ENCODE results near the gene GNGT2.

Gene GNGT2

GRCh38 chr17:49229076-49229804, 18.9 kb upstream of the GNGT2 start:
- DNase-seq, result no peak

DNA sequence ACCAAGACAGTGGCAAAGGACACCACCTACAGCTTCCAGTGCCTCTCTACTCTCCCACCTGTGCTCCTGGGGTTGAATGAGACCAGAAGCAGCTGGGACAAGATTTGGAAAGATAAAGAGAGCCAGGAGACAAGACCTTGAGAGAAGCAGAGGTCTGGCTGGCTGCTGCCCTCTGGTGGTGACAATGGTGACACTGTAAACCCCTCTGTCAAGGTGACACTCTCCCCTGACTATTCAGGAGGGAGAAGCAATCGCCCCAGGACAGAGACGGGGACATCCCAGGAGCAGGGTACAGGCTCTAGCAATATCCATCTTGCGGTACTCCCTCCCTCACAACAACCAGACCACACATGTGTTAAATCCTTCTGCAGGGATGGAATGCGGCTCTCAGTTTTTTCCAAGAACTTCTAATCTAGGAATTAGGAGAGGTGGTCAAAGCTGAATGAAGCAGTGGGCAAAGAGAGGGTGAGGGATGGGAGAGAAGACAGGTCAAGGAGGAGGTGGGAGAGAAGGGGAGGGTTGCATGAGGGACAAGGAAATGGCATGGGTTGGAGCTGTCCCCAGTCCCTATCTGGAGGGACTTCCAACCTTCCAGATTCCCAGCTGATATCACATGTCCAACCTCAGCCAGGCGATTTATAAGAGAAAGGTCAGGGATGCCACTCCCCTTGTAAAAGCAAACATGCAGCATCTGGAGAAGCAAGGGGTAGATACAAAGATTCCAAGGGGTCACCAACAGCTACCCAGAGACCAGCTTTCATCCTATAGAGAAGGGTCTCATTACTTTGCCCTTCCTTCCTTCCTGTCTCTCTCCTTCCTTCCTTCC, 17.3 kb upstream of the GNGT2 start:
- DNase-seq, result peak; percentile 48

DNA sequence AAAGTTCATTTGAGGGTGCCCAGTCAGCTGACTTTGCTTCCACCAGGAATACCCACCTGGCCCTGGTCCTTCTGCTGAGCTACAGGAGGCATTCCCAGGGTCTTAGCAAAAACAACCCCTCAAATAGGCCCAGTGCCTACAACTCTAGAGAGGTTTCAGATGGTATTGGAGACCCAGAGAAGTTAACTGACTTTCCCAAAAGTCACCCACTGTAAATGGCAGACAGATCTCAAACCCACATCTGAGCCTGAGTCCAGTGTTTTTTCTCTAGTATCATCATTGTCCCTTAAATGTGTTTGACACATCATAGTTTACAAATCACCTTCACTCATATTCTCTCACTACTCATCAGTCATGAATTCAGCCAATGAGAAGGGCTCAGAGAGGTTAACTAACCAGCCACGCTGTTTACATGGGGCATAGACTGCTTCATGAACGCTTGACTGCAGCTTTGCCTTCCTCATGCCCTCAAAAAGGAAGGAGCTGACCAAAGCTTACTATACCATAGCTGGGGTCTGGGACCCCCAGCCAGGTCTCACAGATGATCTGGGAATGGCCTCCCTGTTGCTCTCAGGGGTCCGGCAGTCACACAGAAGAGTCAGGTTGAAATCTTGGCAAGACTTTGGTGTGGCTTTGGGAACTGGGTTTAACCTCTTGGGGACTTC, 16.5 kb upstream of the GNGT2 start:
- no peak for DNase-seq

DNA sequence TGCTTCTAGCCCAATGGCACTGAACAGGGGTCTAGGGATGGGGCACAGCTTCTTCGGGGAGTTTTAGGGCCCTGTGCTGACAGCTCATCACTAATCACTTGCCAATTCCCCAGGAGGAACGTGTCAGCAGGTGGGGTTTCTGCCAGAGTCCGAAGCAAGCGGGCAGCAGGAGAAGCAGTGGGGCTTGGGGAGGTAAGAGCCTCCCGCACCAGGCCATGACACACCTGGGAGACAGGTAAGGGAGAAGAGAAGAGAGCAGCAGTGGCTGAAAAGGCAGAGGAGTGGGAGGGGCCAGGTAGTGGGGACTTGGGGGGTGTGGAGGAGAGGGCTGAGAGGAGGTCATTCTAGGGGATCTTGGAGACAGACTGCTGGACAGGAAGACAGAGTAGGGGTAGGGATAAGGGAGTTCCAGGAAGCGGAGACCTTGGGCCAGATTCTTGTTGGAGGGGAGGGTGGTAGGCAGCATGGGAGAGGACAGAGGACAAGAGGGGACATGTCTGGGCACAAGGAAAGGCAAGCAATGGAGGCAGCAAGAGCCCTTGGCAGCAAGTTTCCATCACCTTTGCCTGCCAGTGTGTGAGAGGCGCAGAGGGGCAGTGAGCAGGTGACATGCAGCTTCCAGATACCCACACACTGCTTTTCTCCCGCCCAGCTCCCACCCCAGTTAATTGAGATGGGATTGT, 15.3 kb upstream of the GNGT2 start:
- no peak for DNase-seq

DNA sequence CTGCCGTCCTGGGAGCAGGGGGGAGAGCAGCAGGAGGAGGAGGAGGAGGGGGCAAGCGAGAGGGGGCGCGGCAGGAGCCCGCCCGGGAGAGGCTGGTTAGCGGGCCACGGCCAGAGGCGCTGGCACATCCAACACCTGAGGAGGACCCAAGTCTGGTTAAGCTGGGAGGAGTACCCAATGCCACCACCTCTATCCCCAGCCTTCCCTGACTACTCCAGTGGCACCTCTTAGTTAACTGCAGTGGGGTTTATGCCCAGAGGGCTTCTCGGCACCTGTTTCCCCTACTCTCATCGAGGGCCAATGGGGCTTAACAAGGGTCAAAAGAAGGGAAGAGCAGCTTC, 14.6 kb upstream of the GNGT2 start:
- DNase-seq, result no peak

DNA sequence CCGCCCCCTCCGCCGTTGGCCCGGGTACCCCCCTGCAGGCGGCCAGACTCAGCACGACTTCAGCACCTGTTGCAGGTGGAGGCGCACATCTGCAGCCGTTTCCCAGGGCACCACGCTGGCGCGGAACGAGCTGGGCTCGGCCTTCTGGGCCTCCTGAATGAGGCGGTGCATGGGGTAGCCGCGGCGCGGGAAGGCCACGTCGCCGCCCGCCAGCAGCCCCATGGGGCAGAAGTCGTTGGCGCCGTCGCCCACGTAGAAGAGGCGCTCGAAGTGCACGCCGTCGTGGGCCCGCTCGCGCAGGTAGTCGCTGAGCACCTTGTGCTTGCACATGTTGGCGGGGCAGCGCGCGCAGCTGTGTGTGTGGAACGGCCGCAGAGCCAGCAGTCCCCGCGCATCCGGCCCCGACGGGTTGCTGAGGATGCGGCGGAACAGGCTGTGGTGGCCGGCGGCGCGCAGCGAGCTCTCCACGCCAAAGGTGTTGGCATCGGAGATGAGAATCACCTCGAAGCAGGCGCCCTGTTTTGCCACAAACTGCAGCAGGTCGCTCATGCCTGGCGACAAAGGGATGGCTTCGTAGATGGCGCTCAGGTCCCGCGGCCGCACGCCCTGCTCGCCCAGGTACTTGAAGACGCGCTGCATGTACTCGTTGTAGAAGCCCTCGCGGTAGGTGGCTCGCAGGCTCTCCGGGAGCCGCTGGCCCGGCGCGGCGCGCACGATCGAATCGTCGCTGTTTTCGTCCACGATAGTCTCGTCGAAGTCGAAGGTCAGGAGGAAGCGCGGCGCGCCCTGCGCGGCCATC, 14.0 kb upstream of the GNGT2 start:
- DNase-seq, result peak; percentile 48

DNA sequence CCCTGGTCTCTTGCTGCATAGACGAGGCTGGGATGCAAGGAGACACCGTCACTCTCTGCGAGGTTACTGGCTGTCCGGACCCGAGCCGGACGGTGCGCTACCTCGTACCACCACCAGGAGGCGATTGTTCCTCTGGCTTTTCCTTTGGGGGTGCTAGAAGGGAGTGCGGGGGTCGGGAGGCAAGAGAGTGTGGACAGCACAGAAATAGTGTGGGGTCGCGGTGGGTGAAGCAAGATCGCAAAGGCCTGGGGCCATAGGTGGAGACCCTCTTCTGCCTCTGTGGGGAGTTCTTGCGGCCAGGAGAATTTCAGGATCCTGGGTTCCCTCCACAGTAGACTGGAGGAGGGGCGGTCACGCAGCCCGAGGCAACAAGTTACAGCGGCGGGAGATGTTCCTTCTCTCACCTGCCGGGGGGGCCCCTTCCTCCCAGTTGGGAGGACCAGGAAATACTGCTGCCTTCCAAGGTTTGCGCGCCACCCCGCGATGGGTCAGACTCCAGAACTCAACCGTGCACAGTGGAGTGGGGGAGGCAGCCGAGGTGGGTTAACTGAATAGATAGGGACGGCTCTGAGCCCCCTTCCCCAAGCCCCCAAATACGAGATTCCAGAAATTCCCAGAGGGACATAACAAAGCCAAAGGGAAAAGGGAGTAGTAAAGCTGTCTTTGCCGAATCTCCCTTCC, 13.3 kb upstream of the GNGT2 start:
- peak; percentile 42 for DNase-seq

GRCh38 chr17:49223168-49223516, 12.8 kb upstream of the GNGT2 start:
- no peak for DNase-seq

GRCh38 chr17:49219987-49220386, 9.6 kb upstream of the GNGT2 start:
- no peak for DNase-seq

GRCh38 chr17:49218941-49219913, 8.9 kb upstream of the GNGT2 start:
- no peak for DNase-seq

DNA sequence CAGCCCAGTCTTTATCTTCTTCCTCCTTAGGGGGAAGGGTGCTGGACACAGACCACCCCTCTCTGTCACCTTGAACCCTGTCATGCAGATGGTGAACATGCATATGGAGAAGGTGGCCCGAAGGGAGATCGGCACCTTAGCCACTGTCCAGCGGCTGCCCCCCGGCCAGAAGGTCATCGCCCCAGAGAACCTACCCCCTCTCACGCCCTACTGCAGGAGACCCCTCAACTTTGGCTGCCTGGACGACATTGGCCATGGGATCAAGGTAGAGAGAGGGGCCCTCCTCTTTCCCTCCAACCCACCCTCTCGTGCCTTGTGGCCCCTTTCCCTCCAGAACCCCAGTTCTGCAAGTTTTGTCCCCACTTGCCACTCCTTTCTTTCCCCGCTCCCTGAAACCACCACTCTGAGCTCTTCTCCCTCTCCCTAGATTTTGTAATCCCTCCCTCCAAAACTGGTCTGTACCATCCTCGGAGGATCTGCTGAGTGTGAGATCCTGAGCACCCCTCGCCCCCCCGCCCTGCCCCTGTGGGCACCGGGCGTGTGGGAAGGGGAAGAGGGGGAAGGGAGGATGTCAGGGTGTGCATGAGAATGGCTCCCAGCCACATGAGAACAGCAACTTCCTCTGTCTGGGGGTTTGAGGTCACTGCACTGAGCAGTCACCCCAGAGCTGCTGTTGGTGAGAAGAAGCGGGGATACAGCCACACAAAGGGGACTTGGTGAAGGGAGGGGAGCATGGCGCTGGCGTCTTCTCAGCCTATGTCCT, 7.5 kb upstream of the GNGT2 start:
- no peak for DNase-seq

DNA sequence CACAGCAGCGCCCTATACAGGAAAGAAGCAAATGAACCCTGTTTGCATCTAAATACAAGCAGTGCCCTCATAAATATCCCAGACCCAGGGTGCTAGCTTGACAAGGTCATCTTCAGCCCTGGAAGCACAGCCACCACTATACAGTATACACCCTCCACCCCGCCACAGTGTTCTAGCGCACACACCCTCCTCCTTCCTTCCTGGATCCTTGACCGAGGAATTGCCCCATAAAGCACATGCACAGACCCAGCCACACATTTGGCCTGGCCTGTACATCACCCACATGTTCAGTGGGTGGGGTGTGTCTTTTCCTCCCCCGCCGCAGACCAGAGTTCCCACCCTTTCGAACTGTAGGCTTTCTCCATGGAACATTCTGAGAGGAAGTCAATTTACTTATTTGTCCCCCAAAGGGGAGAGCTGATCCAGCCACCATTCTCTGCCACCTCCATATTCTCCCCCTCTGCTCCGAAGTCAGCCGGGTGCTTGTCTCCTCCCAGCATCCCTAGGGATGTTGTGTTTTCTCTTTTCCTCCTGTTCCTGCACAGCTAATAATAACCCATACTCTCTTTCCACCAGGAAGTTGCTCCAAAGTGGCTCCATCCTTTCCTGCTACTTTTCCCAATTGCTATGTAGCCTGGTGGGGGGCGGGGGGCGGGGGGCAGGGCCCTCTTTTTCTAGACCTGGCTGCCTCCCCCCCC, 6.7 kb upstream of the GNGT2 start:
- no peak for DNase-seq

DNA sequence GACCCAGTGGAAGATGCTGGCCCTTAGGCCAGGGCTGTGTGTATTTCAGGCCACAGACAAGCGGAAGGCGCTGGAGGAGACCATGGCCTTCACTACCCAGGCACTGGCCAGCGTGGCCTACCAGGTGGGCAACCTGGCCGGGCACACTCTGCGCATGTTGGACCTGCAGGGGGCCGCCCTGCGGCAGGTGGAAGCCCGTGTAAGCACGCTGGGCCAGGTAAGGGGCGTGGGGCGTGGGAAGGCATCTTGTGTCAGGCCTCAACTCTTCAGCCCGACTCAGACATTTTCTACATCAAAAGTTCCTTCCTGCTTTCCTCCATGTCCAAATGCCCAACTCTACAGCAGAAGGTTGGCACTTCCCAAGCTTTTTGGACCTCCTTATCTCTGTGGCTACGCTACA, 6.1 kb upstream of the GNGT2 start:
- DNase-seq, result no peak

DNA sequence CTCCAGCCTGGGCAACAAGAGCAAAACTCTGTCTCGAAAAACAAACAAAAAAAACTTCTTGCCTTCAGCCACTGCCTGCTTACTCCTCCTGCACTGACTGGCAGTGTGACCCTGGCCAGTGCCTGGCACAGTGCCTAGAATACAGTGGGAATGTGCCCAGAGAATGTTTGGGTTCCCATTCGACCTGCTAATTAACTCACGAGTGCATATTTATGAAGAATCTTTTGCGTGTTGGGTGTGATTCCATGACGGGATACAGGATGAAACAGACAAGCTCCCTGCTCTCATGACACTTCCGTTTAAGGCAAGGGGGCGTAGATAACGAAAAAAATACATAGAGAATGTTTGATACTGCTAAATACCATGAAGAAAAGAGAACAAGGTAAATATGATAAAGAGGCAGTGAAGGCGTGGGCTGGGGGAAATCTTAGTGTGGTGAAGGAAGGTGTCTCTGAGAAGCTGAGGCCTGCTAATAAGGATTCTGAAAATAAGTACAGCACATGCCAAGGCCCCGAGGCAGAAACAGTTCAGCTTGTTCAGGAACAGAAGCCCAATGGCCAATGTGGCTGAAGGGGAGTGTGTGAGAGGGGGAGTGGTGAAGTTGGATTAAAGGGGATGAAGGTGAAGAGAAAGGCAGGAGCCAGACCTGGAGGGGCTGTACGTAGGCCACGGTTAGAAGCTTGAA, 4.4 kb upstream of the GNGT2 start:
- peak; percentile 20 for DNase-seq

DNA sequence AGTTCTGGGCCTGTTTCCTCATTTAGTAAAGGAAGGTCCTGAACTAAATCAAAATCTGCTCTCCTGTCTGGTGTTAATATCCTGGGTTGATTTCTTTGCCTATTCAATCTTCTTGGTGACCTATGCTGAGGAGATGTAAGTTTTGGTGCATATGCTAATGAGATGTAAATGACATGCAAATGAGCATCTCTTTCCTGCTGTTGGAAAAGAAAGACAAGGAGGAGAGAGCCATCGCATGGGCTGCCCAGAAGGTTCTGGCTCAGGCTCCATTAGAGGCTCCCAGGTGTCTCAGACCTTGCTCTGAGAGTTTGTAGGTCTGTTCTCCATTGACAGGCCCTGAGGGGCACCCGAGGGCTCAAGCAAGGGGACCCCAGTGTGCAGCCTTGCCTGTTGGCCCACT, 3.5 kb upstream of the GNGT2 start:
- no peak for DNase-seq

- DNase-seq, result no peak
These were observed 3.0 kb upstream of the GNGT2 start for GRCh38 chr17:49213399-49213798.

- no peak for DNase-seq
These were observed 1.3 kb downstream of the GNGT2 start for GRCh38 chr17:49209061-49209571.

- no peak for DNase-seq
These were observed 5.9 kb downstream of the GNGT2 start for GRCh38 chr17:49204516-49204915.

DNA sequence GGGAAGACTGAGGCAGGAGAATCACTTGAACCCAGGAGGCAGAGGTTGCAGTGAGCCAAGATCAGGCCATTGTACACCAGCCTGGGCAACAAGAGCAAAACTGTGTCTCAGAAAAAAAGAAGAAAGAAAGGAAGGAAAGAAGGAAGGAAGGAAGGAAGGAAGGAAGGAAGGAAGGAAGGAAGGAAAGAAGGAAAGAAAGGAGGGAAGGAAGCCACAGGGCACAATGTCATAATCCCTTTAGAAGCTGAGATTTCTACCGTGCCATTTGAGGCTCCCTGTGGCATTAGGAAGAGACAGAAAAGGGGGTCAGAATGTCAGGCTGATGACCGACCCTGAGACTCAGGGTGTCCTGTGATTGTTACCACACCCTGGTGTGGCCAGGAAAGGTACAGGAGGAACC, 6.6 kb downstream of the GNGT2 start:
- DNase-seq, result no peak

Measured in NCI-H1105 treated with DMSO at 0.1 percent for 48 hours (cell line).